ENCODE data around the gene SLC7A9. TPM values are rescaled to one million over a fixed set of nuclear protein-coding genes. Genes with fewer than 3 reads are reported as not detected.

The SLC7A9 gene
- total RNA-seq, 1 donor from 2014 or later, result 0.78 TPM

- no peak overlapping the region for H3K27ac Mint-ChIP-seq (ENCODE audit: unreplicated experiment)
- no peaks in the 10 kb centered on the region for H3K4me1 Mint-ChIP-seq (ENCODE audit: unreplicated experiment)
- no peak overlapping the region for H3K4me3 Mint-ChIP-seq (ENCODE audit: unreplicated experiment)
- no peaks in the 10 kb centered on the region for H3K27me3 Mint-ChIP-seq (ENCODE audit: unreplicated experiment)
- H3K9me3 Mint-ChIP-seq (ENCODE audit: unreplicated experiment), result peaks cover 9% of the 10 kb centered on the region
- TF ChIP-seq, protein P1, sequence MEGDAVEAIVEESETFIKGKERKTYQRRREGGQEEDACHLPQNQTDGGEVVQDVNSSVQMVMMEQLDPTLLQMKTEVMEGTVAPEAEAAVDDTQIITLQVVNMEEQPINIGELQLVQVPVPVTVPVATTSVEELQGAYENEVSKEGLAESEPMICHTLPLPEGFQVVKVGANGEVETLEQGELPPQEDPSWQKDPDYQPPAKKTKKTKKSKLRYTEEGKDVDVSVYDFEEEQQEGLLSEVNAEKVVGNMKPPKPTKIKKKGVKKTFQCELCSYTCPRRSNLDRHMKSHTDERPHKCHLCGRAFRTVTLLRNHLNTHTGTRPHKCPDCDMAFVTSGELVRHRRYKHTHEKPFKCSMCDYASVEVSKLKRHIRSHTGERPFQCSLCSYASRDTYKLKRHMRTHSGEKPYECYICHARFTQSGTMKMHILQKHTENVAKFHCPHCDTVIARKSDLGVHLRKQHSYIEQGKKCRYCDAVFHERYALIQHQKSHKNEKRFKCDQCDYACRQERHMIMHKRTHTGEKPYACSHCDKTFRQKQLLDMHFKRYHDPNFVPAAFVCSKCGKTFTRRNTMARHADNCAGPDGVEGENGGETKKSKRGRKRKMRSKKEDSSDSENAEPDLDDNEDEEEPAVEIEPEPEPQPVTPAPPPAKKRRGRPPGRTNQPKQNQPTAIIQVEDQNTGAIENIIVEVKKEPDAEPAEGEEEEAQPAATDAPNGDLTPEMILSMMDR (IDR thresholded peaks at IDR 0.05), result no peak
- peaks cover 35% of the 10 kb centered on the region for H3K36me3 Mint-ChIP-seq (ENCODE audit: unreplicated experiment)
- peak; percentile 46 for DNase-seq (ENCODE audit: extremely low spot score, unreplicated experiment)
Measured at GRCh38 chr19:32902448-32902847, 32.9 kb upstream of the SLC7A9 start.

- Mint-ChIP-seq H3K36me3 (ENCODE audit: unreplicated experiment) (peaks cover 39% of the 10 kb centered on the region), H3K27me3 (ENCODE audit: unreplicated experiment) (no peaks in the 10 kb centered on the region), H3K4me3 (ENCODE audit: unreplicated experiment) (no peak overlapping the region), H3K9me3 (ENCODE audit: unreplicated experiment) (peaks cover 9% of the 10 kb centered on the region), H3K27ac (ENCODE audit: unreplicated experiment) (no peak overlapping the region), H3K4me1 (ENCODE audit: unreplicated experiment) (peaks cover 3% of the 10 kb centered on the region)
- no peak for DNase-seq (ENCODE audit: extremely low spot score, unreplicated experiment)
- TF ChIP-seq, protein P1 (IDR thresholded peaks at IDR 0.05), result no peak
Measured at GRCh38 chr19:32901504-32902161, 32.1 kb upstream of the SLC7A9 start.

DNA sequence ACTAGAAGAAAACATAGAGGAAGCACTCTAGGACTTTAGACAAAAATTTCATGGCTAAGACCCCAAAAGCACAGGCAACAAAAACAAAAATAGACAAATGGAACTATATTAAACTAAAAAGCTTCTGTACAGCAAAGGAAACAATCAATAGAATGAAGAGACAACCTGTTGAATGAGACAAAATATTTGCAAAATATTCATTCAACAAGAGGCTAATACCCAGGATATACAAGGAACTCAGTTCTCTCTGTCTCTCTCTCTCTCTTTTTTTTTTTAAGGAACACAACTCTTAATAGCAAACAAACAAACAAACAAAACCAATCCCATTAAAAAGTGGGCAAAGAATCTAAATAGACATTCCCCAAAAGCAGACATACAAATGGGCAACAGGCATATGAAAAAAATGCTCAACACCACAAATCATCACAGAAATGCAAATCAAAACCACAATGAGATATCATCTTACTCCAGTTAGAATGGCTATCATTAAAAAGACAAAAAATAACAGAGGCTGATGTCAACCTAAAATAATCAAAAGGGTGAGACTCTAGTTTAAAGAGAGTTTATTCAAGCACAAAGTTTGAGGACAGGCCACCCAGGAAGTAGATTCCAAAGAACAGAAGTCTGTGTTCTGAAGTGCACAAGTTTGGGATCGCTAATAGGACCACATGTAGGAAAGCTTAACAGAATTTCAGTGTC is 27.1 kb upstream of the SLC7A9 start:
- Mint-ChIP-seq H3K27me3 (ENCODE audit: unreplicated experiment) (no peaks in the 10 kb centered on the region), H3K27ac (ENCODE audit: unreplicated experiment) (no peak overlapping the region), H3K4me1 (ENCODE audit: unreplicated experiment) (peaks cover 4% of the 10 kb centered on the region), H3K36me3 (ENCODE audit: unreplicated experiment) (peaks cover 57% of the 10 kb centered on the region), H3K4me3 (ENCODE audit: unreplicated experiment) (no peak overlapping the region), H3K9me3 (ENCODE audit: unreplicated experiment) (peaks cover 25% of the 10 kb centered on the region)
- no peak for DNase-seq (ENCODE audit: extremely low spot score, unreplicated experiment)
- TF ChIP-seq, protein P1 (IDR thresholded peaks at IDR 0.05), result no peak

DNA sequence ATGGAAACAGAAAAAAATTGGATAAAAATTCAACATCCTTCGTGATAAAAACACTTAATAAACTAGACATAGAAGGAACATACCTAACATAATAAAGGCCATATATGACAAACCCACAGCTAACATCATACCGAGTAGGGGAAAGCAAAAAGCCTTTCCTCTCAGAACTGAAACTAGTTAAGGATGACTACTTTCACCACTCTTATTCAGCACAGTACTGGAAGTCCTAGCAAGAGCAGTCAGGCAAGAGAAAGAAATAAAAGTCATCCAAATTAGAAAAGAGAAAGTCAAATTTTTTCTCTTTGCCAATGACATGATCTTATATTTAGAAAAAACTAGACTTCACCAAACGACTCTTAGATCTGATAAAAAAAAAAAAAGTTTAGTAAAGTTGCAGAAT is 25.8 kb upstream of the SLC7A9 start:
- Mint-ChIP-seq H3K4me3 (ENCODE audit: unreplicated experiment) (no peak overlapping the region), H3K27ac (ENCODE audit: unreplicated experiment) (no peak overlapping the region), H3K36me3 (ENCODE audit: unreplicated experiment) (peaks cover 61% of the 10 kb centered on the region), H3K27me3 (ENCODE audit: unreplicated experiment) (no peaks in the 10 kb centered on the region), H3K4me1 (ENCODE audit: unreplicated experiment) (peaks cover 4% of the 10 kb centered on the region), H3K9me3 (ENCODE audit: unreplicated experiment) (peaks cover 31% of the 10 kb centered on the region)
- no peak for DNase-seq (ENCODE audit: extremely low spot score, unreplicated experiment)
- TF ChIP-seq, protein P1 (IDR thresholded peaks at IDR 0.05), result no peak

DNA sequence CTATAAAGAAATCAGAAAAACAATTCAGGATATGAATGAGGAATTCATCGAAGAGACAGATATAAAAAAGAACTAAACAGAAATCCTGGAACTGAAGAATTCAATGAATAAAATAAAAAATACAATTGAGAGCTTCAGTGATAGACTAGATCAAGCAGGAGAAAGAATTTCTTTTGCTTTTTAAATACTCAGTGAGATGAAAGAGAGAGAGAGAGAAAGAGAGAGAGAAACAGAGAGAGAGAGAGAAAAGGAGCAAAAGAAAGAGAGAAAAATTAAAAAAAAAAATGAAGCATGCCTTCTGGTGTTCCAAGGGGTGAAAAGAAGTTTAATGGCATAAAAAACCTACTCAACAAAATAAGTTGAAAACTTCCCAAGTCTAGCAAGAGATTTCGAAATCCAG is 22.0 kb upstream of the SLC7A9 start:
- DNase-seq (ENCODE audit: extremely low spot score, unreplicated experiment), result no peak
- TF ChIP-seq, protein P1 (IDR thresholded peaks at IDR 0.05), result no peak
- H3K27ac Mint-ChIP-seq (ENCODE audit: unreplicated experiment), result no peak overlapping the region
- H3K4me1 Mint-ChIP-seq (ENCODE audit: unreplicated experiment), result peaks cover under 1% of the 10 kb centered on the region
- peaks cover 31% of the 10 kb centered on the region for H3K9me3 Mint-ChIP-seq (ENCODE audit: unreplicated experiment)
- peaks cover 49% of the 10 kb centered on the region for H3K36me3 Mint-ChIP-seq (ENCODE audit: unreplicated experiment)
- H3K4me3 Mint-ChIP-seq (ENCODE audit: unreplicated experiment), result no peak overlapping the region
- H3K27me3 Mint-ChIP-seq (ENCODE audit: unreplicated experiment), result no peaks in the 10 kb centered on the region
